Mesendoderm (in vitro differentiated cells): Measurements from ENCODE around the gene ERCC4.

Experiments used
- DNase-seq: peaks from one replicate; pipeline ENCODE4 v3.0.0; 2013
- H2AK5ac ChIP-seq: 2 replicates; pipeline ENCODE4 v1.6.1; 2013; ENCODE audit warnings: low read length, inconsistent platforms
- H2BK120ac ChIP-seq: 2 replicates; pipeline ENCODE4 v1.6.1; 2013; ENCODE audit warnings: low read depth, mild to moderate bottlenecking, low read length, moderate library complexity, mixed read lengths
- H2BK15ac ChIP-seq: replicated peaks from 2 replicates; pipeline ENCODE4 v1.6.1; 2013; ENCODE audit warnings: low read depth, mild to moderate bottlenecking, moderate library complexity
- H2BK5ac ChIP-seq: 2 replicates; pipeline ENCODE4 v1.6.1; 2013; ENCODE audit warnings: low read length, inconsistent platforms
- H3K18ac ChIP-seq: 2 replicates; pipeline ENCODE4 v1.6.1; 2013; ENCODE audit warnings: mild to moderate bottlenecking, low read length, mixed read lengths
- H3K23ac ChIP-seq: one replicate; pipeline ENCODE4 v1.6.1; 2013; ENCODE audit warnings: low read length
- H3K27ac ChIP-seq: 2 replicates; pipeline ENCODE4 v1.5.1; 2013; ENCODE audit warnings: low read depth, mild to moderate bottlenecking, inconsistent platforms, low read length, moderate library complexity
- H3K27me3 ChIP-seq: 2 replicates; pipeline ENCODE4 v1.6.1; 2013; ENCODE audit warnings: low read length, control low read depth, mild to moderate bottlenecking, inconsistent platforms; ENCODE audit not compliant: insufficient read depth, poor library complexity
- H3K36me3 ChIP-seq: 2 replicates; pipeline ENCODE4 v1.6.1; 2013; ENCODE audit warnings: low read length, inconsistent platforms; ENCODE audit not compliant: control insufficient read depth, insufficient read depth
- H3K4ac ChIP-seq: one replicate; pipeline ENCODE4 v1.6.1; 2013; ENCODE audit warnings: low read depth, mild to moderate bottlenecking, low read length, moderate library complexity
- H3K4me1 ChIP-seq: 2 replicates; pipeline ENCODE4 v1.6.1; 2013; ENCODE audit warnings: low read depth, low read length, inconsistent platforms; ENCODE audit not compliant: control insufficient read depth
- H3K4me2 ChIP-seq: 2 replicates; pipeline ENCODE4 v1.6.1; 2013; ENCODE audit warnings: low read length
- H3K4me3 ChIP-seq: 2 replicates; pipeline ENCODE4 v1.5.1; 2013; ENCODE audit warnings: mild to moderate bottlenecking, low read length
- H3K56ac ChIP-seq: one replicate; pipeline ENCODE4 v1.6.1; 2013; ENCODE audit warnings: low read length
- H3K79me1 ChIP-seq: 2 replicates; pipeline ENCODE4 v1.6.1; 2013; ENCODE audit warnings: low read length, inconsistent platforms
- H3K79me2 ChIP-seq: 2 replicates; pipeline ENCODE4 v1.6.1; 2013; ENCODE audit warnings: mild to moderate bottlenecking, low read length; ENCODE audit not compliant: control insufficient read depth, insufficient read depth
- H3K9ac ChIP-seq: 2 replicates; pipeline ENCODE4 v1.6.1; 2013; ENCODE audit warnings: low read length, inconsistent platforms
- H4K5ac ChIP-seq: one replicate; pipeline ENCODE4 v1.6.1; 2013; ENCODE audit warnings: low read length
- H4K8ac ChIP-seq: one replicate; pipeline ENCODE4 v1.6.1; 2013; ENCODE audit warnings: low read depth, mild to moderate bottlenecking, control low read depth, low read length, moderate library complexity
- WGBS: extraction: QIAGEN DNeasy Blood & Tissue Kit; methylation state at CpG from one replicate; pipeline ENCODE4 v1.1.7; 2013; ENCODE audit warnings: low lambda C conversion rate, missing lambda C conversion rate; ENCODE audit not compliant: insufficient coverage; ENCODE audit errors: extremely low coverage; 5-methylcytosine and 5-hydroxymethylcytosine counted together

ERCC4 gene

DNA sequence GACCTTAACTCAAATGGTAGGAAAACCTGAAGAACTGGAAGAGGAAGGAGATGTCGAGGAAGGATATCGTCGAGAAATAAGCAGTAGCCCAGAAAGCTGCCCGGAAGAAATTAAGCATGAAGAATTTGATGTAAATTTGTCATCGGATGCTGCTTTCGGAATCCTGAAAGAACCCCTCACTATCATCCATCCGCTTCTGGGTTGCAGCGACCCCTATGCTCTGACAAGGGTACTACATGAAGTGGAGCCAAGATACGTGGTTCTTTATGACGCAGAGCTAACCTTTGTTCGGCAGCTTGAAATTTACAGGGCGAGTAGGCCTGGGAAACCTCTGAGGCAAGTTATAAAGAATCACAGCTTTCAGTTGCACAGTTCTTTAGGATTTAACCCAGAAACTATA lies 15.5 kb downstream of the ERCC4 start:
- no peak overlapping the region for H3K56ac ChIP-seq
- no peak overlapping the region for H2BK15ac ChIP-seq
- H3K4me3 ChIP-seq: no peak overlapping the region
- no peaks in the 10 kb centered on the region for H3K79me2 ChIP-seq
- peak; percentile 67 for DNase-seq
- H2BK5ac ChIP-seq: no peak overlapping the region
- WGBS: no CpG with 5 or more reads among the region's 12 CpGs
- H3K79me1 ChIP-seq: no peaks in the 10 kb centered on the region
- no peaks in the 10 kb centered on the region for H3K4me1 ChIP-seq
- no peak overlapping the region for H3K4me2 ChIP-seq
- H3K23ac ChIP-seq: no peak overlapping the region
- no peak overlapping the region for H3K4ac ChIP-seq
- H3K9ac ChIP-seq: no peak overlapping the region
- H3K27me3 ChIP-seq: no peaks in the 10 kb centered on the region
- H2AK5ac ChIP-seq: no peak overlapping the region
- no peak overlapping the region for H3K27ac ChIP-seq
- no peak overlapping the region for H2BK120ac ChIP-seq
- H3K18ac ChIP-seq: no peak overlapping the region
- H3K36me3 ChIP-seq: peaks cover 2% of the 10 kb centered on the region
- no peak overlapping the region for H4K5ac ChIP-seq
- no peak overlapping the region for H4K8ac ChIP-seq

DNA sequence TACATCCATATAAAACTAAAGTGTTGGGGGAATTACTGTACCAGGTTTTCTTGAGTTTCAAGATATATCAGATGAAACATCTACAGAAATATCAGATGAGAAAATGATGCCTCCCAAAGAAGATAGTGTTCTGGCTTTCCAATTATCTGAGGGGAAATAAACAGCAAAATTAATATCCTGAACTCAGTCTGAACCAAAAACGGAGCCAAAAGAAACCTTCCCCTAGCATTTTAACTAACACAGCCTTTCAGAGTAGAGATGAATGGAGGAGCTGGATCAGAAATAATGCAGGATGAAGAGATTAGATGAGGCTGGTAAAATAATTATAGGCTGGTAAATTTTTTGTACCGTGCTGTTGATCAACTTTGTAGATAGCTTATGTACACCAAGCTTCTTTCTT lies 16.2 kb downstream of the ERCC4 start:
- H3K4ac ChIP-seq: no peak overlapping the region
- peaks cover 2% of the 10 kb centered on the region for H3K36me3 ChIP-seq
- no peak overlapping the region for H4K8ac ChIP-seq
- no peak overlapping the region for H3K27ac ChIP-seq
- H3K27me3 ChIP-seq: no peaks in the 10 kb centered on the region
- H3K79me2 ChIP-seq: no peaks in the 10 kb centered on the region
- no peak overlapping the region for H3K23ac ChIP-seq
- no peak overlapping the region for H2BK5ac ChIP-seq
- H3K18ac ChIP-seq: no peak overlapping the region
- H3K4me3 ChIP-seq: no peak overlapping the region
- H2BK15ac ChIP-seq: no peak overlapping the region
- no peaks in the 10 kb centered on the region for H3K4me1 ChIP-seq
- H3K79me1 ChIP-seq: no peaks in the 10 kb centered on the region
- no CpG with 5 or more reads among the region's 2 CpGs for WGBS
- no peak overlapping the region for H3K9ac ChIP-seq
- H3K56ac ChIP-seq: no peak overlapping the region
- no peak overlapping the region for H4K5ac ChIP-seq
- H2BK120ac ChIP-seq: no peak overlapping the region
- H2AK5ac ChIP-seq: no peak overlapping the region
- DNase-seq: no peak
- no peak overlapping the region for H3K4me2 ChIP-seq

GRCh38 chr16:13936596-13937081 lies 16.7 kb downstream of the ERCC4 start:
- Histone ChIP-seq H3K9ac (no peak overlapping the region), H3K27me3 (no peaks in the 10 kb centered on the region), H3K27ac (no peak overlapping the region), H3K79me2 (no peaks in the 10 kb centered on the region), H2BK15ac (no peak overlapping the region), H3K4me2 (no peak overlapping the region), H4K8ac (no peak overlapping the region), H2BK120ac (no peak overlapping the region), H3K4me1 (no peaks in the 10 kb centered on the region), H3K56ac (no peak overlapping the region), H3K4ac (no peak overlapping the region), H3K36me3 (peaks cover 2% of the 10 kb centered on the region), H2AK5ac (no peak overlapping the region), H3K4me3 (no peak overlapping the region), H3K18ac (no peak overlapping the region), H4K5ac (no peak overlapping the region), H2BK5ac (no peak overlapping the region), H3K79me1 (no peaks in the 10 kb centered on the region), H3K23ac (no peak overlapping the region)
- no peak for DNase-seq
- no CpG with 5 or more reads among the region's 3 CpGs for WGBS

GRCh38 chr16:13937411-13937810 lies 17.5 kb downstream of the ERCC4 start:
- Histone ChIP-seq H3K36me3 (peaks cover 2% of the 10 kb centered on the region), H3K4me2 (no peak overlapping the region), H3K4ac (no peak overlapping the region), H3K27me3 (no peaks in the 10 kb centered on the region), H3K23ac (no peak overlapping the region), H2BK15ac (no peak overlapping the region), H4K8ac (no peak overlapping the region), H2BK5ac (no peak overlapping the region), H4K5ac (no peak overlapping the region), H2AK5ac (no peak overlapping the region), H3K18ac (no peak overlapping the region), H3K4me1 (no peaks in the 10 kb centered on the region), H3K79me1 (no peaks in the 10 kb centered on the region), H3K79me2 (no peaks in the 10 kb centered on the region), H3K27ac (no peak overlapping the region), H2BK120ac (no peak overlapping the region), H3K4me3 (no peak overlapping the region), H3K9ac (no peak overlapping the region), H3K56ac (no peak overlapping the region)
- WGBS: no CpG with 5 or more reads among the region's 5 CpGs
- DNase-seq: no peak

- Histone ChIP-seq H3K4me2 (no peak overlapping the region), H2AK5ac (no peak overlapping the region), H3K9ac (no peak overlapping the region), H2BK5ac (no peak overlapping the region), H3K27me3 (no peaks in the 10 kb centered on the region), H3K4me1 (no peaks in the 10 kb centered on the region), H4K5ac (no peak overlapping the region), H3K18ac (no peak overlapping the region), H3K4ac (no peak overlapping the region), H3K4me3 (no peak overlapping the region), H3K79me2 (no peaks in the 10 kb centered on the region), H3K79me1 (no peaks in the 10 kb centered on the region), H3K23ac (no peak overlapping the region), H3K36me3 (peaks cover 2% of the 10 kb centered on the region), H2BK120ac (no peak overlapping the region), H2BK15ac (no peak overlapping the region), H3K56ac (no peak overlapping the region), H4K8ac (no peak overlapping the region), H3K27ac (no peak overlapping the region)
- WGBS: no CpG with 5 or more reads among the region's 4 CpGs
- no peak for DNase-seq
These were observed 18.5 kb downstream of the ERCC4 start for GRCh38 chr16:13938480-13938879.

DNA sequence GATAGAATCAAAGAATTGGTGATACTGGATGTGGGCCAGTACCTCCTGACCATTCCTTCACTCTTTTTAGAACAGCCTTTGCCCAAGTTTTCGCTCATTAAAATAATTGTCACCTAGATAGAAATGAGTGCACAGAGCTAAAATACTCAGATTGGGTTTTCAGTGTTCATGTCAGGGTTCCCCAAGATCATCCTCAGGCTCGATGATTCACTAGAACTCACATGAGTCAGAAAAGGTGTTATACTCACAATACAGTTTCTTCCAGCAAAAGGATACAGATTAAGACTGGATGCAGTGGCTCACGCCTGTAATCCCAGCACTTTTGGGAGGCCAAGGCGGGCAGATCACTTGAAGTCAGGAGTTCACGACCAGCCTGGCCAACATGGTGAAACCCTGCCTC lies 19.9 kb downstream of the ERCC4 start:
- H3K27me3 ChIP-seq: no peaks in the 10 kb centered on the region
- H3K27ac ChIP-seq: no peak overlapping the region
- WGBS: no CpG with 5 or more reads among the region's 5 CpGs
- no peak overlapping the region for H4K8ac ChIP-seq
- H2BK15ac ChIP-seq: no peak overlapping the region
- H3K4me3 ChIP-seq: no peak overlapping the region
- H3K36me3 ChIP-seq: peaks cover 2% of the 10 kb centered on the region
- H3K18ac ChIP-seq: no peak overlapping the region
- H3K79me1 ChIP-seq: no peaks in the 10 kb centered on the region
- H3K79me2 ChIP-seq: no peaks in the 10 kb centered on the region
- no peak overlapping the region for H3K4ac ChIP-seq
- no peak for DNase-seq
- H3K56ac ChIP-seq: no peak overlapping the region
- no peak overlapping the region for H2BK120ac ChIP-seq
- no peak overlapping the region for H2AK5ac ChIP-seq
- H3K4me2 ChIP-seq: no peak overlapping the region
- no peak overlapping the region for H2BK5ac ChIP-seq
- no peak overlapping the region for H4K5ac ChIP-seq
- no peak overlapping the region for H3K23ac ChIP-seq
- no peak overlapping the region for H3K9ac ChIP-seq
- no peaks in the 10 kb centered on the region for H3K4me1 ChIP-seq
